ENCODE data around the gene BRPF1.

BRPF1 gene

GRCh38 chr3:9736831-9737230 lies 5.3 kb downstream of the BRPF1 start:
- DNase-seq (ENCODE audit: low read depth): no peak

DNA sequence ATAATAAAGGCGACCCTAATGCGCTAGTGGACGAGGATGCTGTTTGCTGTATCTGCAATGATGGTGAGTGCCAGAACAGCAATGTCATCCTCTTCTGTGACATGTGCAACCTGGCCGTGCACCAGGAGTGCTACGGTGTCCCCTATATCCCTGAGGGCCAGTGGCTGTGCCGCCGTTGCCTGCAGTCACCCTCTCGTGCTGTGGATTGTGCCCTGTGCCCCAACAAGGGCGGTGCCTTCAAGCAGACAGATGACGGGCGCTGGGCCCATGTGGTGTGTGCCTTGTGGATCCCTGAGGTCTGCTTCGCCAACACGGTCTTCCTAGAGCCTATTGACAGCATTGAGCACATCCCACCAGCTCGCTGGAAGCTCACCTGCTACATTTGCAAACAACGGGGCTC lies 7.6 kb downstream of the BRPF1 start:
- DNase-seq (ENCODE audit: low read depth): no peak

- DNase-seq (ENCODE audit: low read depth): no peak
These were observed 11.0 kb downstream of the BRPF1 start for GRCh38 chr3:9742560-9742959.

DNA sequence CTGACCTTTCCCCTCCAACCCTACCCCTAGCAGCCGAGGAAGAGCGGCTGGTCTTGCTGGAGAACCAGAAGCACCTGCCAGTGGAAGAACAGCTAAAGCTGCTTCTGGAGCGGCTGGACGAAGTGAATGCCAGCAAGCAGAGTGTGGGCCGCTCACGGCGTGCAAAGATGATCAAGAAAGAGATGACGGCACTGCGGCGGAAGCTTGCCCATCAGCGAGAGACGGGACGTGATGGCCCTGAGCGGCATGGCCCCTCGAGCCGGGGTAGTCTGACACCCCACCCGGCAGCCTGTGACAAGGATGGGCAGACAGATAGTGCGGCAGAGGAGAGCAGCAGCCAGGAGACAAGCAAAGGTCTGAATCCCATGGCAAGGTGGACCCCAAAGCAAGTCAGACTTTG lies 12.0 kb downstream of the BRPF1 start:
- no peak for DNase-seq (ENCODE audit: low read depth)

GRCh38 chr3:9744162-9744561 lies 12.6 kb downstream of the BRPF1 start:
- DNase-seq (ENCODE audit: low read depth): no peak

DNA sequence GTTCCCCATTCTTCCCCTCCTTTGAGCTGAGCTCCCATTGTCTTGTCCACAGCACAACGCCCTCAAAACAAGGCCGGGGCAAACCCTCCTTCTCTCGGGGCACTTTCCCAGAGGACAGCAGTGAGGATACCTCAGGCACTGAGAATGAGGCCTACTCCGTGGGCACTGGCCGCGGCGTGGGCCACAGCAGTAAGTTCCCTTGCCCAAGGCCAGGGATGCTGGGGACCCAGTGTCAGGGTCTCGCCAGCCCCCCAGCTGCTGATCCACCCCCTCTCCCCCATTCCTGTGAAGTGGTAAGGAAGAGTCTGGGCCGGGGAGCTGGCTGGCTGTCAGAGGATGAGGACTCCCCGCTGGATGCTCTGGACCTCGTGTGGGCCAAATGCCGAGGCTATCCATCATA lies 14.0 kb downstream of the BRPF1 start:
- no peak for DNase-seq (ENCODE audit: low read depth)

DNA sequence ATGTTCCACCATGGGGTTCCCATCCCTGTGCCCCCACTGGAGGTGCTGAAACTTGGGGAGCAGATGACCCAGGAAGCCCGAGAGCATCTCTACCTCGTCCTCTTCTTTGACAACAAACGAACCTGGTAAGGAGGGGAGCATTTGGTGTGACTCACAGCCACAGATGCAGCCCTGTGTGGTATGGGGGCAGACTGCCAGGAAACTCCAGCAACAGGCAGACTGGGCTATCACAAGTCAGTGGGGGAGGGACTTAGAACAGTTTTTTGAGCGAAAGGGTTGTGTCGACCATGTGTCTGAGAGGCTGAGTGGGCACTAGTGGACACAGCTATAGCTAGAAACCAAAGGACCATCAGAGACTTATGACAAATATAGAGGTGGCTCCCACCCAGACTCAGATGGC lies 14.8 kb downstream of the BRPF1 start:
- no peak for DNase-seq (ENCODE audit: low read depth)

- no peak for DNase-seq (ENCODE audit: low read depth)
These were observed 15.7 kb downstream of the BRPF1 start for GRCh38 chr3:9747267-9747666.

- DNase-seq (ENCODE audit: low read depth): no peak
These were observed 16.5 kb downstream of the BRPF1 start for GRCh38 chr3:9748031-9748430.

DNA sequence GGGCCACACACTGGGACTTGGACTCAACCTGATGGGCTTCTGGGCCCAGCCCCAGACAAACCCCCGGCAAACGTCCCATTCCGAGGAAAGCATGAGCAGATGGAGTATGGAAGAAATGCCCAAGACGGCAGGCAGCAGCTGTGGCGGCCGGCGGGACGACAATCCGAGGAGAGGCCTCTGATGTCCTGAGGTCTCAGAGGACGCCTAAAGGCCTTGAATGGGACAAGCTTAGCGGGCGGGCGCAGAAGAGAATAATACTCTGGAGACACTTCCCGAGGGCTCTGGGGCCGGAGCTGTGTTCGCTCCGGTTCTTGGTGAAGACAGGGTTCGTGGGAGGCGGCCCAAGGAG lies 17.7 kb downstream of the BRPF1 start:
- no peak for DNase-seq (ENCODE audit: low read depth)

DNA sequence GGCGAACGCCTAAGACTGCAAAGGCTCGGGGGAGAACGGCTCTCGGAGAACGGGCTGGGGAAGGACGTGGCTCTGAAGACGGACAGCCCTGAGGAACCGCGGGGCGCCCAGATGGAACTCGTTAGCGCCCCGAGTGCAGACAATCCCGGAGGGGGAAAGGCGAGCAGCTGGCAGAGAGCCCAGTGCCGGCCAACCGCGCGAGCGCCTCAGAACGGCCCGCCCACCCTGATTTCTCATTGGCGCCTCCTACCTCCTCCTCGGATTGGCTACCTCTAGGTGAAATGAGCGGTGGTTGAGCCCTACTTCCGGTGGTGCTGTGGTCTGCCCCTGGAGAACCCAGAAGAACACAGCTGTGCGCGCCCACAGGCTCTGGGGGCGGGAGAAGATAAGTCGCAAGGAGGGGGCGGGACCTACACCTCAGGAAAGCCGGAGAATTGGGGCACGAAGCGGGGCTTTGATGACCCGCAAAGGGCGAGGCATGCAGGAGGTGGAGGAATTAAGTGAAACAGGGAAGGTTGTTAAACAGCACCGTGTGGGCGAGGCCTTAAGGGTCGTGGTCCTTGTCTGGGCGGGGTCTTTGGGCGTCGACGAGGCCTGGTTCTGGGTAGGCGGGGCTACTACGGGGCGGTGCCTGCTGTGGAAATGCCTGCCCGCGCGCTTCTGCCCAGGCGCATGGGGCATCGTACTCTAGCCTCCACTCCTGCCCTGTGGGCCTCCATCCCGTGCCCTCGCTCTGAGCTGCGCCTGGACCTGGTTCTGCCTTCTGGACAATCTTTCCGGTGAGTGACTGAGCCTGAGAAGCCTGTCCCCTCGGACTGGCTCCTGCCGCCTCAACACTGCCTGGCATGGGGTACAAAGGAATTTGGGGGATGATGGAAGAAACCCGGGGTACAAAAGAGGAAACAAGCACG lies 18.4 kb downstream of the BRPF1 start, which contains the start of gene OGG1:
OGG1 (plus strand) TSS at position 308 of the 911 bp plus-strand sequence; CDS start at position 643, 335 bp downstream.
- peak; percentile 93 for DNase-seq (ENCODE audit: low read depth)

DNA sequence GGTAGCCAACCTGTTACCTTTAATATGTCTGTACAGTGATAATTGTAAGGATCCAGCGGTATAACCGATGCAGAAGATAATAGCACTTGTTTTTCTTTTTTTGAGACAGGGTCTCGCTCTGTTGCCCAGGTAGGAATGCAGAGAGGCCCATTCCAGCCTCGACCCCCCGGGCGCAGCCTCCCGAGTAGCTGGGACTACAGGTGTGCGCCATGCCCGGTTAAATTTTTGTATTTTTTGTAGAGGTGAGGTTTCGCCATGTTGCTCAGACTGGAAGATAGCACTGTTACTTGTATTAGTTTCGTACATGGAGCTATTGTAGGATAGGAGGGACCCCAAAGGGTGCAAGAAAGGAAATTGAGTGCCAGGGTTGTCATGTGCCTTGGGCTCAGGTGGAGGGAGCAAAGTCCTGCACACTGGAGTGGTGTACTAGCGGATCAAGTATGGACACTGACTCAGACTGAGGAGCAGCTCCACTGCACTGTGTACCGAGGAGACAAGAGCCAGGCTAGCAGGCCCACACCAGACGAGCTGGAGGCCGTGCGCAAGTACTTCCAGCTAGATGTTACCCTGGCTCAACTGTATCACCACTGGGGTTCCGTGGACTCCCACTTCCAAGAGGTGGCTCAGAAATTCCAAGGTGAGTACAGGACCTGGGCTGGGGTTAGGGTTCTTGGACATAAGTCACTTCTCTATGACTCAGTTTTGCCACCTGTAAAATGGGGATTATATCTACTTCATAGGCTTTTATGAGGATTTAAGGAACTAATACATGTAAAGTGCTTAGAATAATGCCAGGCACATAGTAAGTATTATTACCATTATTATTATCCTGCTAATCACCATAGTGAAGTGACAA lies 19.2 kb downstream of the BRPF1 start:
- DNase-seq (ENCODE audit: low read depth): no peak

DNA sequence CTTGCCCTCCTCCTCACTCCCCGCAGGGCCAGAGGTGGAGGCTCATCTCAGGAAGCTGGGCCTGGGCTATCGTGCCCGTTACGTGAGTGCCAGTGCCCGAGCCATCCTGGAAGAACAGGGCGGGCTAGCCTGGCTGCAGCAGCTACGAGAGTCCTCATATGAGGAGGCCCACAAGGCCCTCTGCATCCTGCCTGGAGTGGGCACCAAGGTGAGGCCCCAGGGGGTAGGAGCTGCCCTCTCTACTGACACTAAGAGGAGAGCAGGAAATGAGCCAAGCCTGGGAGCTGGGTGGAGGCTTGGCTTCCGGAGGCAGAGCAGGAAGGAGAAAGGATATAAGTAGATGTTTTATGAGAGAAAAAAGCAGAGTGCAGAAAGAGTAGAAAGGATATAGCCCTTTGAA lies 23.1 kb downstream of the BRPF1 start:
- no peak for DNase-seq (ENCODE audit: low read depth)

DNA sequence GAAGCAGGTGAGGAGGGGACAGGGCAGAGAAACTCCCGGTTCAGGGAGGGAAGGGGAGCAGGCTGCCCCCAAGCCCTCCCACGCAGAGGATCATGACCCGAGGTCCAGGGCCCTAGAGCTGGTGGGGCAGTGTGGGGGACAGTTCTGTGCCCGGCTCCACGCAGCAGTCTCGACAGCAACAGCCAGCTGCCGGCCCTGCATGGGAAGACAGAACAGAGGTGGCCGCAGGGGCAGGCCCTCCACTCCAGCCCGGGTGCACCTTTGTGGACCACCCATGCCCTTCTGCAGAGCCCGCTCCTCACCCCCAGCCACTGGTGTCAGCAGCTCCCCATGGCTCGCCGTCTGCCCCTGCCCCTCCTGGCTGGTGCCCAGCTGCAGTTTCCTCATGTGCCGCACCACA lies 25.9 kb downstream of the BRPF1 start:
- DNase-seq (ENCODE audit: low read depth): no peak

DNA sequence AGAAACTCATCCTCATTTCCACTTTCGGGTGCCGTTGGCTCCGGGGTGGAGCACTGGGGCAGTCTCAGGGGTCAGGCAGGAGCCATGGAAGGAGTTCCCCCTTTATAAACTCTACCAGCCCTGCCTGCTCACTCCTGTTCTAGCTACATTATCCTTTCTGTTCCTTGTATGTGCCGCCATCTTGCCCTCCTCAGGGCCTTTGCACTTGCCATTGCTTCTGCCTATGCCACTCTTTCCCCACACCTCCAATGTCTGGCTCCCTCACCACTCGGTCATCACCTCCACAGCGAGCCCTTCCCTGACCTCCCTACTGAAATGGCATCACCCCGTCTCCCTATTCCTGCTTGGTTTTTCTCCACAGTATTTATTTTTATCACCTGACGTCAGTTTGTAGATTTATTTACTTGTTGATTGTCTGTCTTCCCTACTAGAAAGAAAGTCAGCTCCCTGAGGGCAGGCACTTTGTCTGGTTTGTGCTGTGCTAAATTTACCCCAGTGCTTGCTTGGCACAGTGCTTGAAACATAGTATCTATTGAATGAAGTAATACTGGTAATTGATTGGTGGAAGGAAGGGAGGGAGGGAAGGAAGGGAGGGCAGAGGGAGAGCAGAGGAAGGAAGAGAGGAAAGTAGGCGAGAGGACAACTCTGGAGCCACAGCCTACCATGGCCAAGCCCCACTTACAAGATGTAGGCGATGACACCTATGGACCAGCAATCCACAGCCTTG lies 29.4 kb downstream of the BRPF1 start:
- no peak for DNase-seq (ENCODE audit: low read depth)

DNA sequence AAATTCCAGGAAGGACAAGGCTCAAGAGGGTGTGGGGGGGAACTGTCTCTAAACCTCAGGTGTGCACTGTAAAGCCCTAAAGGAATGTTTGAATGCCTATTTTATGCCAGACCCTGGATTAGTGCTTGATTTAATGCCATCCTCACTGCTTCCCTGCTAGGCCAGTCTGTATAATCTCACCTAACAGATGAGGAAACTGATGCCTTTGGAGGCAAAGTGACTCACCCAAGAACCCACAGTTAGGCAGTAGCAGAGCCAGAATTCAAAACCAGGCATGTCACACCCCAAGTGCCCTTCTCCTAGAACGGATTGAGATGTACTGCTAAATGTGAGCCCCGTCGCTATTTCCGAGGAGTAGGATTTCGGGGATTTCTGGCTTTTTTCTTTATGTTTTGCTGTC lies 30.4 kb downstream of the BRPF1 start:
- no peak for DNase-seq (ENCODE audit: low read depth)

DNA sequence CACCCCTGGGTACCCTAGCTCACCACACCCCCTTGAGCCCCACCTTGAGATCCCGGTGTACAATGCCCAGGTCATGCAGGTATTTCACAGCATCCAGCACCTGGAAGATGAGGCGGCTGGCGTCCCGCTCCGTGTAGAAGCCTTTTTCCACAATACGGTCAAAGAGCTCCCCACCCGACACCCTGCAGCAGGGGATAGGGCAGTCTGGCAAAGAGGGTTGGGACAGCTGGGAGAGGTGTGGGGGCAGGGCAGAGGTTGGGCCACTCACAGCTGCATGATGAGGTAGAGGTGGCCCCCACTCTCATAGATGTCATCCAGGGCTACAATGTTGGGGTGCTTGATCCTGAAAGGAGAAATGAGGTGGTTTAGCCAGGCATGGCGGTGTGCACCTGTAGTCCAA lies 31.3 kb downstream of the BRPF1 start:
- DNase-seq (ENCODE audit: low read depth): no peak

- no peak for DNase-seq (ENCODE audit: low read depth)
These were observed 34.3 kb downstream of the BRPF1 start for GRCh38 chr3:9765865-9766264.

- DNase-seq (ENCODE audit: low read depth): no peak
These were observed 35.9 kb downstream of the BRPF1 start for GRCh38 chr3:9767418-9767817.

GRCh38 chr3:9768141-9768775 lies 36.7 kb downstream of the BRPF1 start:
- no peak for DNase-seq (ENCODE audit: low read depth)

DNA sequence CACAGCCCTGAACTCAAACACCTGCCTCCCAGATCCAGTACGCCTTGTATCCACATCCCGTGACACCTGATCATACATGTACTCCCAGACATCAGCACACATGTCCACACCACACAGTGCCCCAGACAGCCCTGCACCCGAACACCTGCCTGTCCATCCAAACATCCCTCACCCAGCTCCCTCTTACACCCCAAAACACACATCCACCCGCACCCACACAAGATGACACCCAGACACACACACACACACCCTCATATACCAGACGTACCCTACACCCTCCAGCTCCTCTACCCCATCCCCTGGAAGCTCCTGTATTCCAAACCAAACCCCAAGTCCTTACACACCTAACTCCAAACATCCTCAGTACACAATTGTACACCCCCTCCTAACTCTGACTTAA lies 37.5 kb downstream of the BRPF1 start:
- no peak for DNase-seq (ENCODE audit: low read depth)

Measured in activated T-cell treated with anti-CD3 and anti-CD28 coated beads for 48 hours (primary cell).